Testis (tissue), 2 donors: Measurements from ENCODE around the gene IFIT3.

Experiments
- POLR2A ChIP-seq: fragments of 450-650 bp; IDR thresholded peaks from one replicate; pipeline ENCODE4 v1.6.1; 2017; ENCODE audit warnings: antibody characterized with exemption, mild to moderate bottlenecking, moderate library complexity
- TF ChIP-seq, protein P1 (sequence below), 3 experiments: fragments of 450-650 bp in 2 of 3; fragments of 200-600 bp in 1 of 3; sonication (generic) in 1 of 3; IDR thresholded peaks; one replicate each; pipeline ENCODE4 v1.5.1; 2016 to 2019; ENCODE audit warnings: antibody characterized with exemption in 3 of 3, mild to moderate bottlenecking in 2 of 3, moderate library complexity in 1 of 3

- TF ChIP-seq, protein P1, sequence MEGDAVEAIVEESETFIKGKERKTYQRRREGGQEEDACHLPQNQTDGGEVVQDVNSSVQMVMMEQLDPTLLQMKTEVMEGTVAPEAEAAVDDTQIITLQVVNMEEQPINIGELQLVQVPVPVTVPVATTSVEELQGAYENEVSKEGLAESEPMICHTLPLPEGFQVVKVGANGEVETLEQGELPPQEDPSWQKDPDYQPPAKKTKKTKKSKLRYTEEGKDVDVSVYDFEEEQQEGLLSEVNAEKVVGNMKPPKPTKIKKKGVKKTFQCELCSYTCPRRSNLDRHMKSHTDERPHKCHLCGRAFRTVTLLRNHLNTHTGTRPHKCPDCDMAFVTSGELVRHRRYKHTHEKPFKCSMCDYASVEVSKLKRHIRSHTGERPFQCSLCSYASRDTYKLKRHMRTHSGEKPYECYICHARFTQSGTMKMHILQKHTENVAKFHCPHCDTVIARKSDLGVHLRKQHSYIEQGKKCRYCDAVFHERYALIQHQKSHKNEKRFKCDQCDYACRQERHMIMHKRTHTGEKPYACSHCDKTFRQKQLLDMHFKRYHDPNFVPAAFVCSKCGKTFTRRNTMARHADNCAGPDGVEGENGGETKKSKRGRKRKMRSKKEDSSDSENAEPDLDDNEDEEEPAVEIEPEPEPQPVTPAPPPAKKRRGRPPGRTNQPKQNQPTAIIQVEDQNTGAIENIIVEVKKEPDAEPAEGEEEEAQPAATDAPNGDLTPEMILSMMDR (IDR thresholded peaks at IDR 0.05): no peak
- TF ChIP-seq POLR2A: no peak
Observed at GRCh38 chr10:89348481-89348880, 20.7 kb downstream of the IFIT3 start.
